ENCODE data around the gene TNK1.

TNK1 gene

DNA sequence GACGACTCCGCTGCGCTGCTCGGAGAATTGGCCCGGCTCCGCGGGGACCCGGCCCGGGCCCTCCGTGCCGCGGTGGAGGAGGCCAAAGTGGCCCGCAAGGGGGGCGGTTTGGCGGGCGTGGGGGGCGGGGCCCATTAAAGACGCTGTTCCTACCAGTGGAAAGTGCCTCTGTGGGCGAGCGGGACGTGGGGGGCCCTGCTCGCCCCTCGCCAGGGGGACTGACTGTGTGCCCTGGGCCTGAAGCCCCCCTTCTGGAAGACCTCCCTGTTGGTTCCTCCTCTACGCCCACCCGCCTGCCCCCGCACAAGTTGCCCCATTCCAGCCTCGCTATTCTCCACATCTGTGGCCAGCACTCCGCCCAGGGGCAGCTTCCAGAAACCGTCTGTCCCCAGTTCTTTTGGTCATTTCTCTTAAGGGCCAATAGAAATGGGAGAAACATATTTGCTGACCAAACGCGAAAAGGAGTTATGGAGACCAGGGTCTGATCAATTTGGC is 56.5 kb downstream of the TNK1 start:
- no peak for DNase-seq

DNA sequence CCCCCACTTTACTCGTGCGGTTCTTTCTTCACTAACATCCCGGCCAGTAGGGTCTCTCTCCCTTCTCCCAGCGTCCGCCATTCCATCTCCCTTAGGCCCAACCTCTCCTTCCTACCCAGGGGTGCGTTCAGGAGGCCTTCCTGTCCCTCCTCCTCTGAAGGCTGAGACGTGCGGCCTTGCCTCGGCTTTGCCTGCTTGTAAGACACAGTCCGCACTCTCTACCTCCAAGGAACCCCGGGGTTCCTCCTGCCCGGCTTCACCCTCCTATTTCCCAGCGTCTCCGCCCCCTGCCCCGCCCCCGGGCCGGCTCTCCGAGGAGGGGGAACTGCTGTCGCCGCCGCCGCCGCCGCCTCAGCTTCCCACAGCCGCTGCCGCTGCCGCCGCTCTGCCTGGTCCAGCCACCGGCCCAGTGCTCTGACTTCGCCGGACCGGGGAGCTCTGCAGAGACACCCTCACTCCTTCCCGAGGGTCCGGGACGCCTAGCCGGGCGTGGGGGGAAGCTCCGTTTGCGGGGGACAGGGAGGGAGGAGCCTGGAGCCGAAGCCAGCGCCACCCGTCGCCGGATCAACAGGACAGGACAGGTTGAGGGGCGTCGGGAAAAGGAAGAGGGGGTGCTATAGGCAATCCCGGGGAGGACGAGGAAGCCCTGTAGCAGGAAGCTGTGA is 57.2 kb downstream of the TNK1 start:
- peak in 1 of 2 donors; percentile 57 for DNase-seq

DNA sequence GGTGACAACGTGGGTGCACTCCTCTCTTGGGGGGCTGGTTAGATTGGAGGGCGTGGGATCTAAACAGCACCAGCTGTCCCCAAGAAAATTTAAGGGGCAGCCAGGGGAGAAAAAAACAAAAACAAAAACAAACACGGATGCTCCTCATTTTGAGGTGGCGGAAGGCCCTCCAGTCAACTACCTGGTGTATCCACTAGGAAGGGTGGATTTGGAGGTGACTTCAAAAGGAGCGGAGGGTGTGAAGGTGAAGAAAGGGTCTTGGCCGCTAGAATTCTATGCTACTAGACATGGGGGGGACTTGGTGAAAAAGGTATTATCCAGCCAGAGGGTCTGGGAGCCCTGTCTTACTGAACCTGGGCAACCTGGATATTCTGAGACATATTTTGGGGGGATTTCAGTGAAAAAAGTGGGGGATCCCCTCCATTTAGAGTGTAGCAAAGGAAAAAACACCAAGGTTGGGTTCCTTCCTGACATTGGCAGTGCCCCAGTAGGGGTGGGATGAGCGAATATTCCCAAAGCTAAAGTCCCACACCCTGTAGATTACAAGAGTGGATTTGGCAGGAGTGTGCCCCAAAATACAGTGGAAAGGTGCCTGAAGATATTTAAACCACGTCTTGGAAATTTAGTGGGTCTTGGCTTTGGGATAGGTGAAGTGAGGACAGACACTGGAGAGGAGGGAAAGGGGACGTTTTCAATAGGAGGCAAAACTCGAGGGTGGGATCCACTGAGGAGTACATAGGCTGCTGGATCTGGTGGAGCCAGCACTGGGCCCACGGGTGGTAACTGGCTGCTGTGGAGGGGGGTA is 58.0 kb downstream of the TNK1 start:
- DNase-seq: no peak

All from inflammatory macrophage treated with lipopolysaccharide for 1 hour (primary cell).